Stimulated activated naive CD4-positive, alpha-beta T cell treated with Interleukin-2 at 50 U/mL for 16 hours (primary cell): Measurements from ENCODE around the gene HSD11B1L.
A peak's percentile ranks its signal among the peaks of the same experiment; 100 is the strongest.

Experiments used
- DNase-seq: peaks from one replicate; lab custom pipeline; 2025; lab: John Stamatoyannopoulos, UW

HSD11B1L gene, protein sequence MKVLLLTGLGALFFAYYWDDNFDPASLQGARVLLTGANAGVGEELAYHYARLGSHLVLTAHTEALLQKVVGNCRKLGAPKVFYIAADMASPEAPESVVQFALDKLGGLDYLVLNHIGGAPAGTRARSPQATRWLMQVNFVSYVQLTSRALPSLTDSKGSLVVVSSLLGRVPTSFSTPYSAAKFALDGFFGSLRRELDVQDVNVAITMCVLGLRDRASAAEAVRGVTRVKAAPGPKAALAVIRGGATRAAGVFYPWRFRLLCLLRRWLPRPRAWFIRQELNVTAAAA

GRCh38 chr19:5680437-5681368 lies at the start of gene HSD11B1L, which contains the start of gene MICOS13:
HSD11B1L (plus strand) TSS chr19:5681027; CDS start chr19:5684833, 3,806 bp downstream.
MICOS13 (minus strand) TSS chr19:5680516; CDS start chr19:5680486, 30 bp downstream.
- DNase-seq = peak; percentile 98

- DNase-seq = no peak
Measured at GRCh38 chr19:5631567-5632240, 49.1 kb upstream of the HSD11B1L start.

GRCh38 chr19:5632241-5632612 lies 48.6 kb upstream of the HSD11B1L start:
- no peak for DNase-seq

DNA sequence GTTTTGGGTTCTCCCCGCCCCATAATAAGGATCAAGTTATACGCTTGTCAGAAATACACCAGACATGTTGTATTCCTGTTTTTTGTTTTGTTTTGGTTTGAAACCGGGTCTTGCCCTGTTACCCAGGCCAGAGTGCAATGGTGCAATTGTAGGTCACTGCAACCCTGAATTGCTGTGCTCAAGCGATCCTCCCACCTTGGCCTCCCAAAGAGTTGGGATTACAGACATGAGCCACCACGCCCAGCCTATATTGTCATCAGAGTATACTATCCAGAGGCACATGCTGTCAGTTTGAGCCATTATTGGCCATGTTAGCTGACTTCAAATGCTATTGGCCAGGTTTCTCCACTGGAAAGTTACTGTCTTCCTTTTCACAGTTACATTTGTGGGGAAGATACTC lies 48.2 kb upstream of the HSD11B1L start:
- no peak for DNase-seq

DNA sequence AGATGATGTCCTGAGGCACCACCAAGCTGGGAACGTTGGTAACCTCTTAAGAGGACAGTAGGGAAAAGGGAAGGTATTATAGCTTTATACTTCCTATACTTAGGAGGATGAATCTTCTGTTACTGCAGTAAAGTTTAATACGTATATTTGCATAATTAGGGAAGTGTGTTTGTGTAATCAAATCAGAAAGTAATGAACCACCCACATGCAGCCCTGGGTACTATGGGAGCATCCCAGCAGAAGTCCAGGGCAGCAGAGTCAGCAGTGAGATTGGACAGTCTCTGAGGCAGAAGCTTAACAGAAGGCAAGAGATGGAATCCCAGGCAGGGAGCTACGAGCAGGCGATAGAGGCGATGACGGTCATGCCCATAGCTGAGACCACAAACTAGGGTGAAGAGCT lies 45.4 kb upstream of the HSD11B1L start:
- DNase-seq = no peak

- no peak for DNase-seq
Measured at GRCh38 chr19:5637971-5638370, 42.9 kb upstream of the HSD11B1L start.

GRCh38 chr19:5641171-5641570 lies 39.7 kb upstream of the HSD11B1L start:
- DNase-seq = no peak

GRCh38 chr19:5642204-5642603 lies 38.6 kb upstream of the HSD11B1L start:
- no peak for DNase-seq

GRCh38 chr19:5643060-5643459 lies 37.8 kb upstream of the HSD11B1L start:
- no peak for DNase-seq

DNA sequence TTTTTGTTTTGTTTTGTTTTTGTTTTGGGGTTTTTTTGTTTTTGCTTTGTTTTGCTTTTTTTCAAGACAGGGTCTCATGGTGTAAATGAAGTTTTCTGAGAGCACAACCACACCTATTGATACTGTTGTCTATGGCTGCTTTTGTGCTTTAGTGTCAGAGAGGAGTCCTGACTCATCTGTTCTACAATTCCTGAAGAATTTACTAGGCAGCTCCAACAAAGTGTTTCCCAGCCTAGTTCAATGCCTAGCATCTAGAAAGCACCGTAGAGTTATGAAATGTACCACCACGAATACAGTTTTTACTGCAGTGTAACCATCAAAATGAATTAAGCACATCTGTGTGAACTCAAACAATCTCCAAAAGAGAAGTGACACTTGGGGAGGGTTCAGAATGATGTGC lies 36.8 kb upstream of the HSD11B1L start:
- no peak for DNase-seq

GRCh38 chr19:5645409-5645808 lies 35.4 kb upstream of the HSD11B1L start:
- DNase-seq = no peak

- no peak for DNase-seq
Measured at GRCh38 chr19:5646703-5647102, 34.1 kb upstream of the HSD11B1L start.

DNA sequence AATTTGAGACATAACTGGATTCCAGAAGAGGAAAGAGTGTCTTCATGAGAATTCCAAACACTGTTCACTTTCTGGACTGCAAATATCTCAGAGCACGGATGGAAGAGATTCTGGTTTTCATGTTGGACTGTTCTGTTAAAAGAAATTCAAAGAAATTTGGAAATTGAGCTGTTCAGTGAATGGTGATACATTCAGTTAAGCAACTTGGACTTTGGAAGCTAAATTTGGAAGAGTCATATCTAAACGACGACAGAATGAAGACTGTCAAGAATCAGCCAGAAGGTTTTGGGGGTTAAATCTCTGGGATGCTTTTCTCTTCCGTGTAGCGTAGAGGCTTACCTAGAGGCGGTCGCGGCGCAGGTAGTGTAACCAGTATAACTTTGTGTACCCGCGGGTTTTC lies 32.4 kb upstream of the HSD11B1L start:
- DNase-seq = no peak

DNA sequence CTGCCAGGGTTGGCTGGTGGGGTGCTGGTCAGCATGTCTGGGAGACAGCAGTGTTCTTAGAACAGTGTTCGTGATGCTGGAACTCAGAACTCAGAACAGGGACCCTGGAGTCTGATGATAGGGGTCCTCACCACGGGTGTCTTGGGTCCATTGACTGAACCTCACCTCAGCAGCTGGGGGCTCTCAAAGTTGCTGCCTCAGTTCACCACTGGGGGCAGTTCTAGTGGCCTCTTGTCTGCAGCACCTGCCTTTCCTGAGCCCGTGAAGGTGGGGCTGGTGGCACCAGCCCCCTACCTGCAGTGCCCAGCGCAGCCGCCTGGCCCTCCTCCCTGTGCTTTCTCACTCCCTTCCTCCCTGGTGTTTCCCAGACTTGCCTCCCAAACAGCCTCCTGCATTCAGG lies 29.5 kb upstream of the HSD11B1L start:
- no peak for DNase-seq

DNA sequence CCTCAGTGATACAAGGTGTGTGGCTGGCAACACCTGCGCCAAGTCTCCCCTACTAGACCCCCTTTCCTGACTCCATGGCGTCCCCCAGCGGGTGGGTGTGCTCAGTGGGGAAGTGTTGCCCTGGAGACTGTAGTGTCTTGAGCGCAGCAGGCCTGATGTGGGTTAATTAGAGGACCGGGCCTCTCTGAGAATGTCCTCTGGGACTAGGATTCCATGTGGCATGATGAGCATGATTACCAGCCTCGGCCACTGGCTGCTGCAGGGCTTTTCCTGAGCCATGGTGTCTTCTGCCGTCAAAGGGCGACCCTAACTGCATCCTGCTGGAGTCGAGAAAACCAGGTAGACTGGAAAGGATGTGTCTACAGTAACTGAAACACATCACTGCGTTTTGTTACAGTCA lies 28.6 kb upstream of the HSD11B1L start:
- DNase-seq = no peak

DNA sequence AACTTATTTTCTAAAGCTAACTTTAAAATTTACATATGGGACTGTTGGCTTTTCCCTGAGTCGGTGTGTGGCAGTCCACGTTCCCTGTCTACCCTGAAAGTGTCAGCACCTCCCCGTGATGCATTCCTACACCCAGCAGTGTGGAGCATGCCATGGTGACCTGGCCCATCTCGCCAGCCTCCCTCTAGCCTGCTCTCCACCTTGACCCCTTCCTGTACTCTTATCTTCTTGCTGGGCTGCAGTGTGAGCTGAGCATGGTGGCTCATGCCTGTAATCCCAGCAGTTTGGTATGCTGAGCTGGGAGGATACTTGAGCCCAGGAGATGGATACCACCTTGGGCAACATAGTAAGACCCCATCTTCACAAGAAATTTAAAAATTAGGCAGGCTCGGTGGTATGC lies 25.9 kb upstream of the HSD11B1L start:
- no peak for DNase-seq

GRCh38 chr19:5655412-5655811 lies 25.4 kb upstream of the HSD11B1L start:
- no peak for DNase-seq

- DNase-seq = no peak
Measured at GRCh38 chr19:5661483-5661882, 19.3 kb upstream of the HSD11B1L start.

GRCh38 chr19:5663904-5664303 lies 16.9 kb upstream of the HSD11B1L start:
- DNase-seq = no peak

DNA sequence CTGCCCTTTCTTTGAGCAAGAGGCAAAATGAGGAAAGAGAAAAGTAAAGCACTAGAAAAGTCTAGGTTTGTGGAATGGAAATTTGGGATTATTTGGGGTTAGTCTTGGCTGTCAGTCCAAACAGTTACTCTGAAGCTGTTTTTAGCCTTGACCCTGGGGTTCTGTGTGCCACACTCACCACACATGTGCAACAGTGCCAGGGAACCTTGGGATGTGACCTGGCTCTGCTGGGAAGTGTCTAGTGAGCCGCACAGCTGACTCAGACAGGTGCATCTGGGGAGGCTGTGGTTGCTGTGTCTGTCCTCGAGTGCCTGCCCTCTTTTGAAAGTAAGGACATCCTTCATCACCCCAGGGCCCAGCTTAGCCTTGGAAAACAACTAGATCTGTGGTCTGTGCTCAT lies 16.3 kb upstream of the HSD11B1L start:
- no peak for DNase-seq

DNA sequence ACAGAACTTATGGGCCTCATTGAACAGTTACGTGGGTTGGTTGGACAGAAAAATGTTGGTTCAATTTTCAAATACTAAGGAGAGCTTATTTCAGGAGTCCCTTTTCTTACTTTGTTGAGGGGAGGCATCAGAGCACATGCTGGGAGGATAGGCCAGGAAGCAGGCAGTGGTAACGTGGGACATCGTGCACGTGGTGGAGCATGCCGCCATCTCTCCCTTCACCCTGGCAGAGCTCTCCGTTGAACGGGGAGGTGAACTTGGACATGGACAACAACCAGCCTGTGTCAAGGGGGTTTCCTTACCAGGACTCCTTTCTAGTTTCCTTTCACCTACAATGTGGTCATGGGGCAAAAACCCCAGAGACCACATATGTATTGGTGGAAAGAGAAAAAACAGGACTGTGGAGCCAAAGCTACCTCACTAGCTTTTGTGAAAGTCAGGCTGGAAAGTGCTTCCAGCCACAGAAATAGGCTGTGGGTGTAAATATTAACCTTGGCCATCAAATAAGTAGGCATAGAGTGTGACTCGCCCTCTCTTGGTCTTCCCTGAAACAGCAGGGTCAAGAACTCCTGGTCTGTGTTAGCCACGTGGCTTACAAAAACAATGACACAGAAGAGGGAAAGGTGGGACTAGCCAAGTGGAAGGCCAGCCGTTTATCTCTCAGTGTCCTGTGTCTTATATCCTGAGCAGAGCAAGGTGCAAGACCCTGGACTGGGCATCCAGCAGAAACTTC lies 14.9 kb upstream of the HSD11B1L start:
- no peak for DNase-seq
